ENCODE data around the gene ROR1.

DNA sequence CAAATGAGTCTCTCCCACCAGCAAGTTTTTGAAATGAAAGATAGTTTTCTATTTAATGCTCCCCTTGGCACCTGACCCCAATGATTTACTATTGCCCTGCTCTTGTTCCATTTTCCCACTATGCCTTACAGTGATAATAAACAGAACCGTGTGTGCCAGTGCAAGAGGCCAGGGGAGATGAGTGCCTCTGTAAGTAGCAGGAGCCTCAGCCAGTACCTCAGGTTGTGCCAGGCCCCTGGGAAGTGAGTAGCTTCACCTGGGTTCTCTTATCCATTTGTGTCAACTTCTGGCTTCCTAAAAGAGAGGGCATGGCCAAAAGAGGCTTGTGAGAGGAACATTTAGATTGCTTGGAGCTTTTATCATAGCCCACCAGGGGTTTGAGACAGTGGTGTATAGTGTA is 3.4 kb upstream of the ROR1 start:
- no peak for TF ChIP-seq CTCF (IDR thresholded peaks at IDR 0.05)
- no peak for TF ChIP-seq POLR2A (IDR thresholded peaks at IDR 0.05; ENCODE audit: low read depth)
- TF ChIP-seq EP300 (IDR thresholded peaks at IDR 0.05) = no peak
- TF ChIP-seq POLR2AphosphoS5 (IDR thresholded peaks at IDR 0.05) = no peak
